ENCODE results near the gene HS3ST4.
A peak's percentile ranks its signal among the peaks of the same experiment; 100 is the strongest.
"Not testable (repeated sequence)": the region's sequence is repeated elsewhere in the genome, so short reads cannot be mapped to it uniquely, and the experiment has no call there.

Gene HS3ST4

DNA sequence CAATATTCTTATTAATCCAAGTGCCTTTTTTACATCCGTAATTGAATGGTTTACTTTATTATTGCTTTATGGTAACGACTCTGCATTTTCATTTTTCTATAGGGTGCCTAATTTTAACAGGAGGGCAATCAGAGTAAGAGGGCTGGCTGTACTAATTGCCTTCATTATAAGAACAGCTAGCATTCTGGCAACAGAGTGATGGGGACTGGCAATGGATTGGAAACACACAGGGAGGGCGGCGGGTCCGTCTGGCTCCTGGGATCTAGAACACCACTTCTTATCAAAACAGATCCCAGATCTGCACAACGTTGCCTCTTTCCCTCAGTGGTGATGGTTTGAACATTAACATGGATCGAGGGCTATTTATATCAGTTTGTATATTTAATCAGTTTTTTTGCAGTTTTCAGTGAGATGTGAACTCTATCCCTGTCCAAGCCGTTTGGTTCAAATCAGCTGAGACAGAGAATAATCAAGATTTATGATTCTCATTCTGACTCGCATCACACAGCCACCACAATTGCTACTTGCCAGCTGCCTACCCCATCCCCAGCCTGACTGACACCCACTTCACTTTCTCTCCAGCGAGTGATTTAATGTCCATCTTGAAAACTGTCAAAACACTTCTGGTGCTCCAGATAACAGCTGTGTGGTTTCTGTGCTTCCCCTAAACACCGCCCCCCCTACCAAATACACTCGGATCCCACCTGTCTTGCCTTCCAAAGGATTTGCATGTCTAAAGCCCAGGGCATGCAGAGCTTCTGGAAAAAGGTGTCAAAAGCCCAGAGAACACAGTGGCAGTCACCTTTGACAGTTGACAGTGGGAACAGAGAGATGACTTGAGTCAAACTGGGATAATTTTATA, 327.9 kb downstream of the HS3ST4 start:
- no peaks in the 10 kb centered on the region; the same call in 1 of the 2 replicates for H3K9me3 ChIP-seq (ENCODE audit: control insufficient read depth, insufficient read depth, low read length)
- no peaks in the 10 kb centered on the region for H3K36me3 ChIP-seq (ENCODE audit: control insufficient read depth, insufficient read depth, low read length)
- H3K4me1 ChIP-seq (ENCODE audit: control insufficient read depth, insufficient read depth, low read length): peaks cover 2% of the 10 kb centered on the region; the same call in 1 of the 2 replicates
- H3K27me3 ChIP-seq (ENCODE audit: control insufficient read depth, insufficient read depth, low read length): no peaks in the 10 kb centered on the region
- H3K27ac ChIP-seq (ENCODE audit: low read length): no peak overlapping the region
- WGBS (ENCODE audit: insufficient coverage, insufficient read length): no CpG with 5 or more reads among the region's 12 CpGs
- H3K4me3 ChIP-seq (ENCODE audit: low read length): no peak overlapping the region
- DNase-seq (ENCODE audit: low read depth, low spot score): no peak

DNA sequence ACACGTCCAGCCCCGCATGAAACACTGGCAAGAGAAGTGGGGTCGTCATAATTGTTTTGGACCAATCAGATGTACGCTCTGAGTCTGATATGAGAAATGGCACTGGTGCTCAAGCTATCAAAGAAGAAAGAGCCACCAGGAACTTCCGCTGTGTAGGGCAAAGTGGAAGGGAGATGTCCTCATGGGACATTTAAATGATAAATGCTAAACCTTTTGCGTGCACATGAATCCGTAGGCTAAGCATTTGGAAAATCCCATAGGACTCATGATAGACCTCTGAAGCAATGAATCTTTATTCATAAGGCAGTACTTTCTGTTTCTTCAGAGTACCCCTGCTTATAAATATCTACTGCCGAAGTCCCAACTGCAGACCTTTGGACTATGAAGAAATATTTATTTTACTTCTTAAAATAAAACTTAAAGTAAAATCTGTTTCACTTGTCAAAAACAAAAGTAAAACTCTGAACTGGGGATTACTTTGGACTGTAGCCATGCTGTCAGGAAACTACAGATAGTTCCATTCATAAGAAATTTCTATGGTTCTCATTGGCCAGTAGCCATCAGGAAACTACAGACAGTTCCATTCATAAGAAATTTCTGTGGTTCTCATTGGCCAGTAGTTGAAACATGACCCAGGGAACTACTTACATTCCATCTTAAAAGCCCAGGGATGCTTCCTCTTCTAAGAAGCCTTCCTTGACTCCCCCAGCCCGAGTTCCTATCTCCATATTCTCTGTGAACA, 335.1 kb downstream of the HS3ST4 start:
- no peaks in the 10 kb centered on the region for H3K27me3 ChIP-seq (ENCODE audit: control insufficient read depth, insufficient read depth, low read length)
- H3K36me3 ChIP-seq (ENCODE audit: control insufficient read depth, insufficient read depth, low read length): no peaks in the 10 kb centered on the region
- no peaks in the 10 kb centered on the region for H3K4me1 ChIP-seq (ENCODE audit: control insufficient read depth, insufficient read depth, low read length)
- WGBS (ENCODE audit: insufficient coverage, insufficient read length): no CpG with 5 or more reads among the region's 9 CpGs
- no peak overlapping the region for H3K27ac ChIP-seq (ENCODE audit: low read length)
- no peak for DNase-seq (ENCODE audit: low read depth, low spot score)
- H3K9me3 ChIP-seq (ENCODE audit: control insufficient read depth, insufficient read depth, low read length): no peaks in the 10 kb centered on the region
- H3K4me3 ChIP-seq (ENCODE audit: low read length): no peak overlapping the region

DNA sequence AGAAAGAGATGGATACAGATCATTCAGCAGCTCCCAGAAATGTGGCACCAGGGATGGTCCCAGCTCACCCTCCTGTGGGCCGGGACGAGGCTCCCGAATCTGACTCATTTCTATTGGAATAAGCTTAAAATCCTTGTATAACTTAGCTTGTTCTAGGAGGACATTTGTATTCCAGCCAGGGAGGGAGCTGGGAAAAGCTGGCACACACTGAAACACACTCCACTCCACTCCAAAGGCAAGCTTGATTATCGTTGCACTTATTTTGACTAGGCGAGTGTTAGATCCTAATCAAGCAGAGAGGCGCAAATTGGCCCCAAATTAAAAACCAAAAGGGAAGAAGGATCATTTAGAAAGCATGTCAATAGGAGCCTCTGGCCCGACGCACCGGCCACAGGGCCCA, 339.5 kb downstream of the HS3ST4 start:
- no peaks in the 10 kb centered on the region for H3K36me3 ChIP-seq (ENCODE audit: control insufficient read depth, insufficient read depth, low read length)
- H3K4me3 ChIP-seq (ENCODE audit: low read length): no peak overlapping the region
- no peak overlapping the region for H3K27ac ChIP-seq (ENCODE audit: low read length)
- DNase-seq (ENCODE audit: low read depth, low spot score): no peak
- no peaks in the 10 kb centered on the region for H3K4me1 ChIP-seq (ENCODE audit: control insufficient read depth, insufficient read depth, low read length)
- H3K27me3 ChIP-seq (ENCODE audit: control insufficient read depth, insufficient read depth, low read length): no peaks in the 10 kb centered on the region
- no peaks in the 10 kb centered on the region for H3K9me3 ChIP-seq (ENCODE audit: control insufficient read depth, insufficient read depth, low read length)
- WGBS (ENCODE audit: insufficient coverage, insufficient read length): no CpG with 5 or more reads among the region's 9 CpGs

DNA sequence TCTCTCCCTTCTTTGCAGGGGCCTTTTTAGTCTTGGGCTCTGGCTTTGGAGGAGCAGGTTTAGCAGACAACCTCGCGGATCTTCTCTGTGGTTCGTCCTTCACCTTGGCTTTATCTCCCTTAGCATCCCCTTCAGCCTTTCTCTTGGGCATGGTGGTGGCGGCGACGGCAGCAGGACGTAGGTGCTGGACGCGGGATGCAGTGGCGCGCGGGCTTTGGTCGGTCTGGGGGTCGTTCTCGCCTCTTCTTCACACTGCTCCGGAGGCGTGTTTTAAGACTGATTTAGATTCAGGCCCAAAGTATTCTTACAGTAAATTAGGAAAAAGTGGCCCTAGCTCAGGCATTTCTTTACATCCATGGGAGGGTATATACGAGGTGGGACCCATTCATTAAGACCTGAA, 340.9 kb downstream of the HS3ST4 start:
- H3K9me3 ChIP-seq (ENCODE audit: control insufficient read depth, insufficient read depth, low read length); H3K4me3 ChIP-seq (ENCODE audit: low read length); DNase-seq (ENCODE audit: low read depth, low spot score); H3K36me3 ChIP-seq (ENCODE audit: control insufficient read depth, insufficient read depth, low read length); H3K4me1 ChIP-seq (ENCODE audit: control insufficient read depth, insufficient read depth, low read length); H3K27me3 ChIP-seq (ENCODE audit: control insufficient read depth, insufficient read depth, low read length); H3K27ac ChIP-seq (ENCODE audit: low read length): not testable (repeated sequence)
- WGBS (ENCODE audit: insufficient coverage, insufficient read length): no CpG with 5 or more reads among the region's 18 CpGs

DNA sequence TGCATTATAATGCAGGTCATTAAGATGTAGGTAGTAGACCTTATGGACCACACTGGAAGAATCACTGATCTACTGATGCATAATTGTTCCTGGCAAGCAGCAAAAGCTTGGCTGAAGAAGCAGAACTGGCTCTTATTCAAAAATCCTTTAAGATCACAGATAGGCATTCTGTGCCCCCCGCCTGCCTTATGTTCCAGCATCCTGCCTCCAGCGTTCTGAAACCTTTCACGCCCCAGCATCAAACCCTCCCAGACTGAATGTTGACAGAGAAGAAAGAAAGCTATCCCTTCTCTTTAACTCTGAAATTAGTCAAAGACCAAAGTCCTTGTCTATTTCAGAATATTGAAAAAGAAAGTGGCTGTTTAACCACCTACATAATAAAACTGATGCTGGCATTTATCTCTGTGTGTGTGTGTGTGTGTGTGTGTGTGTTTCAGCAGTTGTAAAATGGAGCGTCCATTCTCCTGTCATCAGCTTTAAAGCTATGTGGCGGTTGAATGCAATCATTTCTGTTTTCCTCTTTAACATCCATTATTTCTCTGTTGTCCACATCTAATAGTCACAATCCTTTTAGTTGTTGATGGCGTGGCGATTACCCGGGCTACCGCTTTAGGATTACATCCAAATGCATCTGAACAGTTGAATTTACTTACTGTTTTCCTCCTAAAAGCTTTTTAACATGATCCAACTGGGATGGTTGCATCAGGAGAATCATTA, 350.4 kb downstream of the HS3ST4 start:
- Histone ChIP-seq H3K4me1 (ENCODE audit: control insufficient read depth, insufficient read depth, low read length) (no peaks in the 10 kb centered on the region), H3K27me3 (ENCODE audit: control insufficient read depth, insufficient read depth, low read length) (no peaks in the 10 kb centered on the region), H3K4me3 (ENCODE audit: low read length) (no peak overlapping the region), H3K27ac (ENCODE audit: low read length) (no peak overlapping the region), H3K9me3 (ENCODE audit: control insufficient read depth, insufficient read depth, low read length) (no peaks in the 10 kb centered on the region), H3K36me3 (ENCODE audit: control insufficient read depth, insufficient read depth, low read length) (no peaks in the 10 kb centered on the region)
- no CpG with 5 or more reads among the region's 9 CpGs for WGBS (ENCODE audit: insufficient coverage, insufficient read length)
- no peak for DNase-seq (ENCODE audit: low read depth, low spot score)

DNA sequence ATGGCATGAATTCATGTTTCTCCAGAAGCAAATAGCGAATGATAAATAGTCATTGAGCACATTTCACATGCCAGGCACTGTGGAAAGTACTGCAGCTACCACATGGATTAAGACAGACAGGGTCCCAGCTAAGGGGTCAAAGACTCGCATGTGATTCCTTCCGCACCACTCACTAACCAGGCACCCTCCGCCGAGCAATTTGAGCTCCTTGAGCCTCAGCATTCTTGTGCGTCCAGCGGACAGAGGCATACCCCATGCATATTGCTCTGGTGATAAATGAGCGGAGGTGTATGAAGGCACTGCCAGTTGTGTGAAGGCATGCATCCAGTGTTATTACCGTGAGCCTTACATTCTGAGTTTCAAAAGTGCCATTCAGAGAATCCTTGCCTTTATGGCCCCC, 358.7 kb downstream of the HS3ST4 start:
- no peak for DNase-seq (ENCODE audit: low read depth, low spot score)
- no peaks in the 10 kb centered on the region for H3K27me3 ChIP-seq (ENCODE audit: control insufficient read depth, insufficient read depth, low read length)
- no peak overlapping the region for H3K4me3 ChIP-seq (ENCODE audit: low read length)
- WGBS (ENCODE audit: insufficient coverage, insufficient read length): no CpG with 5 or more reads among the region's 9 CpGs
- no peaks in the 10 kb centered on the region for H3K9me3 ChIP-seq (ENCODE audit: control insufficient read depth, insufficient read depth, low read length)
- no peaks in the 10 kb centered on the region for H3K36me3 ChIP-seq (ENCODE audit: control insufficient read depth, insufficient read depth, low read length)
- peak overlapping the region; percentile 69 for H3K27ac ChIP-seq (ENCODE audit: low read length)
- H3K4me1 ChIP-seq (ENCODE audit: control insufficient read depth, insufficient read depth, low read length): peaks cover 12% of the 10 kb centered on the region; the same call in 1 of the 2 replicates

DNA sequence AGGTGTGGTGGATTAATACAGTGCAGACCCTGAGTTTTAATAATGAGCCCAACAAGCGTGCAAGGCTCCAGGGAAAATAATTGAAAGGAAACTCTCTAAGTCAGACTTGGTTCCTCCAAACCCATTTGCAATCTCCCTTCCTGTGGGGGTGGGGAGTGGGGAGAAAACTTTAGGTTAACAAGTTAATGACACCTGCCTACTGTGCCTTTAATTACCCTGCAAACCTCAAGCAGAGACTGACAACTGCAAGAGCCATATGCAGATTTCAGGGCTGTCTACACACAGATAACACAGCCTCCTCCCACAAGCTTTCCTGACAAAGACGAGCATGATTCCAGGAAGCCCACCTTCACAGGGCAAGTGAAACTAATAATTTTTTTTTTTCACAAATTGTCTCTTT, 359.3 kb downstream of the HS3ST4 start:
- Histone ChIP-seq H3K27me3 (ENCODE audit: control insufficient read depth, insufficient read depth, low read length) (no peaks in the 10 kb centered on the region), H3K27ac (ENCODE audit: low read length) (peak overlapping the region; percentile 69), H3K36me3 (ENCODE audit: control insufficient read depth, insufficient read depth, low read length) (no peaks in the 10 kb centered on the region), H3K4me3 (ENCODE audit: low read length) (no peak overlapping the region), H3K4me1 (ENCODE audit: control insufficient read depth, insufficient read depth, low read length) (peaks cover 12% of the 10 kb centered on the region; the same call in 1 of the 2 replicates), H3K9me3 (ENCODE audit: control insufficient read depth, insufficient read depth, low read length) (no peaks in the 10 kb centered on the region)
- peak; percentile 48 for DNase-seq (ENCODE audit: low read depth, low spot score)
- no CpG with 5 or more reads among the region's 2 CpGs for WGBS (ENCODE audit: insufficient coverage, insufficient read length)

DNA sequence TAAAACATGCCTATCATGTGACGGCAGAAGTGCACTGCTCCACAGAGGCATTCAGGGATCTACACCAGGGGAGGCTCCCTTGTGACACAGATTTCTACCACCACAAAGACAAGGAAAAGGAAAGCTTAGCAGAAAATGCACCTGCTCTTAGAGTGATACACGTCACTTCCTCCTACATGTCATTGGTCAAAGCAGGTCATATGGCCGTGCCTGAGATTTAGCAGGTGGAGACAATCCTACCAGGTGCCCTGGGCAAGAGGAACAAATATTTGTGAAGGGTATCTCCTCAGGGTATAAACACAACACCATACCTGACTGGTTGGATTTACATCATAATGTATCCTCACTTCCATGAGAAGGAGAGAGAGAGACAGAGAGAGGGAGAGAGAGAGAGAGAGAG, 362.1 kb downstream of the HS3ST4 start:
- no peak overlapping the region for H3K27ac ChIP-seq (ENCODE audit: low read length)
- no peak for DNase-seq (ENCODE audit: low read depth, low spot score)
- H3K9me3 ChIP-seq (ENCODE audit: control insufficient read depth, insufficient read depth, low read length): no peaks in the 10 kb centered on the region
- no peak overlapping the region for H3K4me3 ChIP-seq (ENCODE audit: low read length)
- H3K4me1 ChIP-seq (ENCODE audit: control insufficient read depth, insufficient read depth, low read length): peaks cover 12% of the 10 kb centered on the region
- WGBS (ENCODE audit: insufficient coverage, insufficient read length): no CpG with 5 or more reads among the region's 3 CpGs
- H3K27me3 ChIP-seq (ENCODE audit: control insufficient read depth, insufficient read depth, low read length): no peaks in the 10 kb centered on the region
- H3K36me3 ChIP-seq (ENCODE audit: control insufficient read depth, insufficient read depth, low read length): no peaks in the 10 kb centered on the region

DNA sequence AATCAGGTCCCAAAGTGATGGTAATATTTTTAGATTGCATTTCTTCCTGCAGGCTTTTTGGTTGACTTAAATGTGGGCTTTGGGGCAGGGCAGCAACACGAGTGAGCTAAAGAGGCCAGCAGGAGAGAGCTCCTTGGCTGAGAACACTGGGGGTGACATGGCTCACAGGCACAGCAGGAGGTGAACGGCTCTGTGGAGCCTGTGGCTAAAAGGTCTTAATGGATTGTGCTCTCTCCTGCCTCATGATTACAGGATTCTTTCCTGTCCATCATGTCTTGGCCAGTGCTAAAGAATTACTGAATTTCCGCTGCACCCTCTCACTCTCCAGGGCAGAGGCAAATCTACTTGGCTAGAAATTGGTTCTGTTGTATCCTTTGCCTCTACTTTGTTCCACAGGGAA, 366.6 kb downstream of the HS3ST4 start:
- Histone ChIP-seq H3K9me3 (ENCODE audit: control insufficient read depth, insufficient read depth, low read length) (no peaks in the 10 kb centered on the region), H3K36me3 (ENCODE audit: control insufficient read depth, insufficient read depth, low read length) (no peaks in the 10 kb centered on the region), H3K4me1 (ENCODE audit: control insufficient read depth, insufficient read depth, low read length) (peaks cover 3% of the 10 kb centered on the region), H3K27ac (ENCODE audit: low read length) (no peak overlapping the region), H3K27me3 (ENCODE audit: control insufficient read depth, insufficient read depth, low read length) (no peaks in the 10 kb centered on the region), H3K4me3 (ENCODE audit: low read length) (no peak overlapping the region)
- WGBS (ENCODE audit: insufficient coverage, insufficient read length): no CpG with 5 or more reads among the region's 3 CpGs
- DNase-seq (ENCODE audit: low read depth, low spot score): no peak

DNA sequence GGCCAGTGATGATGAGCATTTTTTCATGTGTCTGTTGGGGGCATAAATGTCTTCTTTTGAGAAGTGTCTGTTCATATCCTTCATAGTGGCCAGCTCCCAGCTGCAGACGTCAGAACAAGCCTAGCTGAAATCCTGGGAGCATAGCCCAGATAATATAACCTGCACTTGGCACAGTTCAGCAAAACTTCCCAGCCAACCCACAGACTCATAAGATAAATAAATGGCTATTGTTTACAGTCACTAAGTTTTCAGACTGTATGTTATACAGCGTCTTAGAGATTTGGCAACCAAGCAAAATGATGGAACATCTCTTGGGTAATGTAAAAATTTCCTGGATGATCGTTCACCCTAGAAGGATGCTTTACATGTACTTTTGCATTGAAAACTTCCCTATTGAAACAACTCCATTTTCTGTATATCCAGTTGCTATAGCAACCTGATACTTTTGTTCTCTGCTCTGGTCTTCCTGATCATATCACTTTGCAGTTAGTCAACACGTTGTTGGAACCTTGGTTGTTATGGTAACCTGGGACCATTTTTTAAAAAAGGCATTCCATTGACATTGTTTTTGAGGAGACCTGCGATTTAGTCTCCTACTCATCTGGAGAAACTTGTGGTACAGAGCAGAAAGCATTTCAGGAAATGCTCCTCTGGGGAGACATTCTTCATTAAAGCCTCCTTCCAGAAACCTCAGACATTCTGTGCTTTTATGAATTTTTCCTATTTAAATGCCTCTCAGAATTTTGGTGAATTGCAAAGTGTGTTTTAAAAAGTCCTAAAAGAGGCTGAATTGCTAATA, 378.7 kb downstream of the HS3ST4 start:
- WGBS (ENCODE audit: insufficient coverage, insufficient read length): no CpG with 5 or more reads among the region's 5 CpGs
- no peak overlapping the region for H3K27ac ChIP-seq (ENCODE audit: low read length)
- no peak for DNase-seq (ENCODE audit: low read depth, low spot score)

More for the DNA sequence above, 378.7 kb downstream of the HS3ST4 start:
- Histone ChIP-seq H3K4me3 (ENCODE audit: low read length) (no peak overlapping the region), H3K9me3 (ENCODE audit: control insufficient read depth, insufficient read depth, low read length) (no peaks in the 10 kb centered on the region), H3K36me3 (ENCODE audit: control insufficient read depth, insufficient read depth, low read length) (no peaks in the 10 kb centered on the region), H3K4me1 (ENCODE audit: control insufficient read depth, insufficient read depth, low read length) (no peaks in the 10 kb centered on the region), H3K27me3 (ENCODE audit: control insufficient read depth, insufficient read depth, low read length) (no peaks in the 10 kb centered on the region)

Measured in iPS DF 6.9 (cell line).